ENCODE results near the gene ANKK1.

ANKK1 gene

DNA sequence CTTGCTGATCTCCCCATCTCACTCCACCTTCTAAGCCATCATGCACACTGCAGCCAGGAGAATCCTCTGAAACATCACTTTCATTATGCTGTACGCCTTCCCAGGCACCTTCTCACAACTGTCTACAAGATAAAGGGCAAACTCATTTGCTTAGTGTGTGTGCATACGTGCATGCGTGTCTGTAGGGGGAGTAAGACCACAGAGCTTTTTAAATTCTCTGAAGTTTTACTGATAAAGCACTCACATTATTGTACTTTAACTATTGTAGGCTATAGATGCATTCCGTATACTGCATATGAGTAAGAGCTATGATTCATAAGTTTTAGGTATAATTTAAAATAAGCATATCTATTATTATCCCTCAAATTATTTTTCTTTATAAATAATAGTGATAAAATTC is 15.3 kb upstream of the ANKK1 start:
- H3K4me1 Mint-ChIP-seq: no peaks in the 10 kb centered on the region
- DNase-seq (no peak), ATAC-seq (no peak)
- H3K27ac Mint-ChIP-seq: no peak overlapping the region
- no peak overlapping the region for H3K4me3 Mint-ChIP-seq
- no peaks in the 10 kb centered on the region for H3K9me3 Mint-ChIP-seq
- no peaks in the 10 kb centered on the region for H3K27me3 Mint-ChIP-seq

DNA sequence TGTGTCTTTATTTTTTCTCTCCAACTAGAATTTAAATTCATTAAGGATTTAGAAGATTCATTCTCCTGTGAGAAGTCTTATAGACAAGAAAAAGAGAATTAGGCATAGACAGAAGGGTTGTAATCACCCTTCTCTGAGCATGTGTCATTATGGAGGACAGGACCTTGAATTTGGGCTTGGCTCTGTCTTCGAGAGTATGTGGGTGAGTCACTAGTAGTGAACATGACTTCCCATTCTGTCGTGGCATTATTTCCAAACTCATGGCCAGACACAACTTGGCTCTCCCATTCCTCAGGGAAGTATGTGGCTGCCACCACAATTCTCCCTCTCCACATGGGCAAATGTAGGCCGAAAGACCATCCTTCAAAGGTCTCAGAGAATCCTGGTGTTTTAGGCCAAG is 14.3 kb upstream of the ANKK1 start:
- Mint-ChIP-seq H3K4me3 (no peak overlapping the region), H3K9me3 (no peaks in the 10 kb centered on the region), H3K4me1 (no peaks in the 10 kb centered on the region), H3K27me3 (no peaks in the 10 kb centered on the region), H3K27ac (no peak overlapping the region)
- DNase-seq (no peak), ATAC-seq (no peak)

GRCh38 chr11:113373981-113374560 is 13.5 kb upstream of the ANKK1 start:
- H3K27me3 Mint-ChIP-seq: no peaks in the 10 kb centered on the region
- H3K27ac Mint-ChIP-seq: peak overlapping the region in 1 of 2 donors; percentile 28
- no peaks in the 10 kb centered on the region for H3K9me3 Mint-ChIP-seq
- no peaks in the 10 kb centered on the region for H3K4me1 Mint-ChIP-seq
- no peak for DNase-seq
- no peak overlapping the region for H3K4me3 Mint-ChIP-seq
- ATAC-seq: no peak

DNA sequence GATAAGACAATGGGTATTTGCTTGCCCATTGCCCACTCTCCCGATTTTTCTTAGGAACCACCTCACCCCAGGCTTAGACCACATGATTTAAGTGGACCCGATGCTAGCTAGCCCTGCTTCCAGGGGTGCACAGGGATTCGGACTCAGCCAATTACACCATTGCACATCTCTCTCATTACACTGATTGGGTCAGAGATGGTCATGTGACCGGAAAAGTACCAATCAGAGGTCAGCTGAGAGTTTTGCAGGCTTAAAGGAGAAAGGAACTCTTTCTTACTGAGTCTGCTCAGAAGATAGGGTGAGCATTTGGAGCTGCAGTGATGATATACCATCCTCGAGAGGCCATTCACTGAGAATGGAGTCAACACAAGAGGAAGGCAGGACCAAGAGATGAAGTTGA is 12.2 kb upstream of the ANKK1 start:
- H3K4me3 Mint-ChIP-seq: no peak overlapping the region
- ATAC-seq (no peak), DNase-seq (no peak)
- no peaks in the 10 kb centered on the region for H3K27me3 Mint-ChIP-seq
- no peak overlapping the region for H3K27ac Mint-ChIP-seq
- no peaks in the 10 kb centered on the region for H3K4me1 Mint-ChIP-seq
- no peaks in the 10 kb centered on the region for H3K9me3 Mint-ChIP-seq

DNA sequence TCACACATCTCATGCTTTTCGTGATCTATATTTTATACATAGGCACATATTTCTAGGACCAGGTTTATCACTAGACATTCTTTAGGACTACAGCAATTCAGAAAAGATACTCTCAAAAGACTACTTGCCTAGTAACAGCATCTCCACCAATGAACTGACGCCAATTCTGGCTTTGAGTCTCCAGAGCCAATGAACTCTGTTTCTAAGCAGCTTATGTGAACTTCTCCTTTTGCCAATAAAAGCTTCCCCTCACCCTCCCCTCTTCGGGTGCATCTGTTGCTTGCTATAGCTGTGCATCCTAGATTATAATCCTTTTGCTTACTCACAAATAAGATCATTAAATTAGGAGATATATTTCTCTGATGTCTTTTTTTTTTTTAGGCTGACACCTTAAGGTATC is 11.4 kb upstream of the ANKK1 start:
- no peak overlapping the region for H3K27ac Mint-ChIP-seq
- H3K27me3 Mint-ChIP-seq: no peaks in the 10 kb centered on the region
- no peaks in the 10 kb centered on the region for H3K4me1 Mint-ChIP-seq
- no peak for DNase-seq
- H3K9me3 Mint-ChIP-seq: no peaks in the 10 kb centered on the region
- no peak overlapping the region for H3K4me3 Mint-ChIP-seq
- ATAC-seq: no peak

- Mint-ChIP-seq H3K4me3 (no peak overlapping the region), H3K4me1 (no peaks in the 10 kb centered on the region), H3K27me3 (no peaks in the 10 kb centered on the region), H3K27ac (peak overlapping the region in 1 of 2 donors; percentile 8), H3K9me3 (no peaks in the 10 kb centered on the region)
- no peak for DNase-seq
- ATAC-seq: no peak
Measured at GRCh38 chr11:113377681-113378412, 9.7 kb upstream of the ANKK1 start.

- H3K27me3 Mint-ChIP-seq: no peaks in the 10 kb centered on the region
- no peak for ATAC-seq
- H3K27ac Mint-ChIP-seq: no peak overlapping the region
- no peaks in the 10 kb centered on the region for H3K9me3 Mint-ChIP-seq
- no peak for DNase-seq
- H3K4me3 Mint-ChIP-seq: no peak overlapping the region
- H3K4me1 Mint-ChIP-seq: no peaks in the 10 kb centered on the region
Measured at GRCh38 chr11:113378692-113379091, 8.9 kb upstream of the ANKK1 start.

DNA sequence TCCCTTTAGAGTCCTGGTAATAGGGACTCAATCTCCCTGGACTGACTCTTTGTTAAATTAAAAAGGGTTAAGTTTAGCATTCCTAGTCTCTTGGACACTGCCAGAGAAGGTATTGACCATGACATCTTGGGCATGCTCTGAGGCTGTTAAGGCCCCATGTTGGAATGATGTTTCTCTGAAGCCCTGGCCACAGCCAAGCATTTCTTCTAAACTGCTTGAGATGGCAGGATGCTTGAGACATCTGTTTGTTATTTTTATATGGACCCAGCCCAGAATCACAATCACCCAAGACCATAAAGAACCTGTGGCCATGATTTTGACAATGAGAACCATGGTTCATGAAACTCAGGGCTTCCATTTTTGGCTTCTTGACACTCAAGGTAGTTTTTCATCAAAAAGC is 5.5 kb upstream of the ANKK1 start:
- Mint-ChIP-seq H3K9me3 (no peaks in the 10 kb centered on the region), H3K27me3 (no peaks in the 10 kb centered on the region), H3K27ac (no peak overlapping the region), H3K4me3 (no peak overlapping the region), H3K4me1 (no peaks in the 10 kb centered on the region)
- DNase-seq: no peak
- ATAC-seq: no peak

- ATAC-seq (no peak), DNase-seq (no peak)
- Mint-ChIP-seq H3K4me1 (no peaks in the 10 kb centered on the region), H3K27ac (no peak overlapping the region), H3K9me3 (no peaks in the 10 kb centered on the region), H3K27me3 (no peaks in the 10 kb centered on the region), H3K4me3 (no peak overlapping the region)
Measured at GRCh38 chr11:113384551-113384950, 3.0 kb upstream of the ANKK1 start.

DNA sequence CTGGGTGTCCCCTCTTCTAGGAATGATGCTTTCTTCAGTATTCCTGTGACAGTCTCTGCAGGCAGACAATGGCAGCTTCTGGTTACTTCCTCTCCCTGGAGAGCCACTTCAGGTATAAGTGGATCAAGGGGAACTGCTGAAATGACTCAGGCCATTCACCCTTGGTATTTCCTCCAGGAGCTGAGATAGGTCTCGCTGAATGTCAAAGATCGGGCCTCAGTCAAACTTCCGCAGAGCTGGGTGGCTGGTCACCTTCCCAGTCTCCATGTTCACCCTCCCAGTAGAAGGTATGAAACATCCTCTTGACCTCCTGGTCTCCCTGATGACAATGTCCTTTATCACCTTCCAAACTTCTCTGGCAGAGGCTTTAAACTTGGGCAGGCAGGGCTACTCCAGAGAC is 1.8 kb upstream of the ANKK1 start:
- Mint-ChIP-seq H3K27me3 (no peaks in the 10 kb centered on the region), H3K4me3 (no peak overlapping the region), H3K9me3 (no peaks in the 10 kb centered on the region), H3K4me1 (no peaks in the 10 kb centered on the region), H3K27ac (no peak overlapping the region)
- DNase-seq (no peak), ATAC-seq (no peak)

GRCh38 chr11:113386866-113387265 is 713 bp upstream of the ANKK1 start:
- DNase-seq (no peak), ATAC-seq (peak; percentile 18)
- no peak overlapping the region for H3K27ac Mint-ChIP-seq
- no peak overlapping the region for H3K4me3 Mint-ChIP-seq
- H3K27me3 Mint-ChIP-seq: no peaks in the 10 kb centered on the region
- no peaks in the 10 kb centered on the region for H3K4me1 Mint-ChIP-seq
- H3K9me3 Mint-ChIP-seq: no peaks in the 10 kb centered on the region

DNA sequence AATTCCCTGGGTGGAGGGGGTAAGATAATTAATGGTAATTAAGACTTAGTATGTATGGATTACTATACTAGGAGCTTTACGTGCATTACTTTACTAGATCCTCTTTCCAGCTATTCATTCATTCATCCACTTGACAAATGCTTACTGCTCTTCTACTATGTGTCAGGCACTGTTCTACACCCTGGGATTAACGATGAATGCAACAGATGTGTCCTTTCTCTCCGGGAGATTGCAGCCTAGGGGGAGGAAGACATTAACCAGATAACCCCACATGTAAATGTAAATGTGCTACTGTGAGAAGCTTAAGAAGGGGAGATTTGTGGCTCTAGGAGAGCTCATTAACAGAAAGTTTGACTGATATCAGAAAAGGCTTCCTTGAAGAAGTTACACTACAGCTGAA is 1.7 kb downstream of the ANKK1 start:
- DNase-seq: no peak

DNA sequence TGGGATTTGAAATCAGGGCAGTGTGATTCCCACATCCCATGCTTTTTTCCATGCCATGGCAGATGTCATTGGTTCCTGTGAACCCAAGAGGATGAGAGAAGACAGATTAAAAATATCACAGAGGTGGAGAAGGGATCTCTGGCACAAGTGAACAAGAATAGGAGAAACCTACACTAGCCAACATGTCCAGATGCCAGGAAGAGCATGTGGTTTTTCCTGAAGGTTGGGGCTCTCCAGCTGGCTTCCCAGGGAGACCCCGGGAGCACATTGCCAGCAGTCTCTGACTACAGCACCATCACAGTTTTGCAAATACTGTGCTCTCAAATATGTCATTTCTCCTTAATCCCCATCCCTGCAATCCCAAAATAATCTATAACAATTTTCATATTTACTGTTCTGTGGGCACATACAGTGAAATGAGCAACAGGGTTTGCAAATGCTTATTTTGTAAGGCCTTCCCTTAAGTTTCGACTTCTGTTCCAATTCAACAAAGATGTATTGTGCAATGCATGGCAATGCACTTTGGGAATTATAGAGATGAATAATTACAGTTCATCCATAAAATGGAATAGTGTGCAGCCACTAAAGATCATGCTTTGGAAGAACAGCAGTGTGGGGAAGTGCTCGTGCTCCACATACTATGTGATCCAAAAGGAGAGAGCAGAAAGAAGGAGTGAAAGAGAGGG is 4.8 kb downstream of the ANKK1 start:
- no peak for ATAC-seq
- no peak for DNase-seq
- Mint-ChIP-seq H3K4me3 (no peak overlapping the region), H3K27me3 (no peaks in the 10 kb centered on the region), H3K27ac (no peak overlapping the region), H3K4me1 (no peaks in the 10 kb centered on the region), H3K9me3 (no peaks in the 10 kb centered on the region)

More for the DNA sequence above, 1.7 kb downstream of the ANKK1 start:
- Mint-ChIP-seq H3K9me3 (no peaks in the 10 kb centered on the region), H3K4me1 (no peaks in the 10 kb centered on the region), H3K27ac (no peak overlapping the region), H3K27me3 (no peaks in the 10 kb centered on the region), H3K4me3 (no peak overlapping the region)
- no peak for ATAC-seq

DNA sequence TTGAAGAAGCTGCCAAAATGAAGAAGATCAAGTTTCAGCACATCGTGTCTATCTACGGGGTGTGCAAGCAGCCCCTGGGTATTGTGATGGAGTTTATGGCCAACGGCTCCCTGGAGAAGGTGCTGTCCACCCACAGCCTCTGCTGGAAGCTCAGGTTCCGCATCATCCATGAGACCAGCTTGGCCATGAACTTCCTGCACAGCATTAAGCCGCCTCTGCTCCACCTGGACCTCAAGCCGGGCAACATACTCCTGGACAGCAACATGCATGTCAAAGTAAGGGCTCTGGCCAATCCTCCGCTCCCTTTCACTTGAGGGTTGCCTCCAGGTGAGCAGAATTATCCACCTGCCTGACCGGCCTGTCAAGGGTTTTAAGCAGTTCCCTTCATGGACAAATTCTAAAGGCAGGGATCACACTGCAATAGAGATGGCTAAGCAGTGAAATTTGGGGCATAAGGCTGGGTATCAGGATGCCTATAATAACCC is 6.0 kb downstream of the ANKK1 start:
- ATAC-seq (no peak), DNase-seq (no peak)
- no peak overlapping the region for H3K4me3 Mint-ChIP-seq
- H3K4me1 Mint-ChIP-seq: no peaks in the 10 kb centered on the region
- no peaks in the 10 kb centered on the region for H3K27me3 Mint-ChIP-seq
- no peak overlapping the region for H3K27ac Mint-ChIP-seq
- H3K9me3 Mint-ChIP-seq: no peaks in the 10 kb centered on the region

- H3K4me3 Mint-ChIP-seq: no peak overlapping the region
- DNase-seq (no peak), ATAC-seq (no peak)
- H3K4me1 Mint-ChIP-seq: no peaks in the 10 kb centered on the region
- no peaks in the 10 kb centered on the region for H3K9me3 Mint-ChIP-seq
- H3K27me3 Mint-ChIP-seq: no peaks in the 10 kb centered on the region
- H3K27ac Mint-ChIP-seq: no peak overlapping the region
Measured at GRCh38 chr11:113394919-113395318, 7.3 kb downstream of the ANKK1 start.

DNA sequence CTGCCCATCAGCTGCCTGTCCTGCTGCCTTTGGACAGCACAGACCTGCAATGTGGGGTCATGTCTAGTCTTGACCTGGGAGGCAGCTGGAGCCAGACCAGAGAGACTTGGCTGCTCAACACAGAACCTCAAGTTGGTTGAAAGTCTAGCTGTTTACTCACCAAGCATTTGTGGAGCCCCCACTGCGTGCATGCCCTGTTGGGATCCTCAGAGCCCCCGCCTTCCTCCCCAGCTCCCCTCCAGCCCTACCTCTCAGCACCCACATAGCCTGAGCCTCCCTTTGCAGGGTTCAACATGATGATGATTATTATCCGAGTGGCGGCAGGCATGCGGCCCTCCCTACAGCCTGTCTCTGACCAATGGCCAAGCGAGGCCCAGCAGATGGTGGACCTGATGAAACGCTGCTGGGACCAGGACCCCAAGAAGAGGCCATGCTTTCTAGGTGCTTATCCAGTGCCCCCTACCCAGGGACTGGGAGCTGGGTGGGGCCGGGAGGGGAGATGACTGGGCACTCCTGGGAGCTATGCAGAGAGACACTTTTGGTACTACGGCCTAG is 8.3 kb downstream of the ANKK1 start:
- no peaks in the 10 kb centered on the region for H3K4me1 Mint-ChIP-seq
- DNase-seq: no peak
- no peaks in the 10 kb centered on the region for H3K27me3 Mint-ChIP-seq
- no peak overlapping the region for H3K4me3 Mint-ChIP-seq
- peak; percentile 11 for ATAC-seq
- H3K27ac Mint-ChIP-seq: peak overlapping the region in 1 of 2 donors; percentile 54
- no peaks in the 10 kb centered on the region for H3K9me3 Mint-ChIP-seq
